Hindlimb muscle (tissue), 1 donor: Measurements from ENCODE around the gene PRCD. TPM values are rescaled to one million over a fixed set of nuclear protein-coding genes. Genes with fewer than 3 reads are reported as not detected.
"Not testable (repeated sequence)": the region's sequence is repeated elsewhere in the genome, so short reads cannot be mapped to it uniquely, and the experiment has no call there.

Experiments used
- DNase-seq: peaks from one replicate; pipeline ENCODE4 v3.0.0-alpha.2; 2013
- polyA plus RNA-seq: library from polyadenylated mRNA; unstranded; fragments of 120-200 nt; gene quantifications from one replicate; pipeline ENCODE4 v1.2.1, GENCODE V29; 2013; ENCODE audit not compliant: insufficient read length

PRCD gene
- polyA plus RNA-seq, 1 donor = 4.6 TPM

DNA sequence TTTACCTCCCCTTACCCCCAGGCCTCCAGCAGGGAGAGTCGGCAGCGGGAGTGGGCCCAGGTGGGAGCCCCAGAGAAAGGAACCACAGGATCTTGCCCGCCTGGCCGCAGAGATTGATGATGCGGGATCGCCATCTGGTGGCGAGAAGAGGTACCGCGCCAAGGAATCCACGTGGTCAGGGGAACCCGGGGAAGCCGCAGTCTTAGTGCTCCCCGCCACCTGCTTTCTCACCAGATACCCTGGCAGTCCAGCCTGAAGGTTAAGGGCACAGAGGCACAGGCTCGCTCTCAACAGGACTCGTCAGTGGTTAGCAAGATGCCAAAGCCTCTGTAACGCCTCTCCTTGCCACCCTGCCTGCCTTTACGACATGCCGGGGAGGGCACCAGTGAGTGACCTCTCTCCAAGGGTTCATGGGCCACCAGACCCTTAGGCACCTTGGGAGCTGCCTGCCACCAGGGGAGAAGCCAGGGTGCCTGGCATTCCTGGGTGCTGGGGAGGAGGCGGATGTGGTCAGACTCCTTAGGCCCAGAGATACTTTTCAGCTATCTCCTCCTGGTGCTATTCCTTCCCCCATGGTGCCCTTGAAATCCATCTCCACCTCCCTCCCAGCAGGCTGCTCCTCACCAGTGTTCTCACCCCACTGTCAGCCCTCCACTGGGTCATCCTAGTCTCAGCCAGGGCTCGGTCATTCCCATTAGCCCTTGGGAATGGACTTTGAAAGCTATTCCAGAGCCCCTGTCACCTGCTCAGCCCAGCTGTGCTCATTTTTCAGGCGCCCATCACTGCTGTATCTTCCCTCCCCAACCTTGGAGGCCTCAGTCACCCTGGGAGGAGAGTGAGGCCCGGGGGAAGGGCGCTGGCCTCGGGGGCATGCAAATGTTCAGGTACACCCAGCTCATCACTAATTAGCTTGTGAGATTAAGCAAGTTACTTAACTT lies 33.2 kb upstream of the PRCD start:
- DNase-seq = peak; percentile 80

DNA sequence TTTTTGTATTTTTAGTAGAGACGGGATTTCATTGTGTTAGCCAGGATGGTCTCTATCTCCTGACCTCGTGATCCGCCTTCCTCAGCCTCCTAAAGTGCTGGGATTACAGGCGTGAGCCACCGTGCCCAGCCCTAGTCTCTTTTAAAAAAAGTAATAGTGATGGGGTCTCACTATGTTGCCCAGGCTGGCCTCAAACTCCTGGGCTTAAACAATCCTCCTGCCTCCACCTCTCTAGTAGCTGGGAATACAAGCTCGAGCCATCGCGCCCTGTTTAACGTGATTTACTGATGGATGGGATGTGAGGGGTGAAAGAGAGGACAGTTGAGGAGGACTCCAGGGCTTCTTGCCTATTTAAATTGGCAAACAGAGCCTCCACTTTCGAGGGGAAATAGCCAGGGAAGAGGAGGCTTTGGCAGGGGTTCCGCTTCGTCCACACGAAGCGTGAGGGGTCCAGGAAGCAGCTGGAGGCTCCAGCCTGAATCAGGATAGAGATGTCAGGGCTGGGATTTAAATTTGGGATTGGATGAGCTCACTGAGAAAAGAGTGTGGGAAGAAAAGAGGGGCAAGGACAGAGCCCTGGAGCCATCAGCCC lies 31.3 kb upstream of the PRCD start:
- not testable (repeated sequence) for DNase-seq

DNA sequence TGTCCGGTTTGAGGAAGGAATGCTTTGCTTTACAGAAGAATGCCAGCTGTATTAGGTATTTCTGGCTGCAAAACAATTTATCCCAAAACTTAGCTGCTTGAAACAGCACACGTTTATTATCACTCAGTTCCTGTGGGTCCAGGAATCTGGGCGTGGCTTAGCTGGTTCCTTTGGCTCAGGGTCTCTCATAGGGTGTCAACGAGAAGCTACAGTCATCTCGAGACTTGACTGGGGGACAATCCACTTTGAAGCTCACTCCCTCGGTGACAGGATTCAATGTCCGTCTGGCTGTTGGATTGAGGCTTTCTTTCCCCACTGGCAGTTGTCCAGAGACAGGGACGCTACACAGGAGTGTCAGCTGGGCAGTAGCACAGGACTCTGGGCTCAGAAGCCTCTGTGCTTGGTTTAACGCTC lies 29.0 kb upstream of the PRCD start:
- no peak for DNase-seq

DNA sequence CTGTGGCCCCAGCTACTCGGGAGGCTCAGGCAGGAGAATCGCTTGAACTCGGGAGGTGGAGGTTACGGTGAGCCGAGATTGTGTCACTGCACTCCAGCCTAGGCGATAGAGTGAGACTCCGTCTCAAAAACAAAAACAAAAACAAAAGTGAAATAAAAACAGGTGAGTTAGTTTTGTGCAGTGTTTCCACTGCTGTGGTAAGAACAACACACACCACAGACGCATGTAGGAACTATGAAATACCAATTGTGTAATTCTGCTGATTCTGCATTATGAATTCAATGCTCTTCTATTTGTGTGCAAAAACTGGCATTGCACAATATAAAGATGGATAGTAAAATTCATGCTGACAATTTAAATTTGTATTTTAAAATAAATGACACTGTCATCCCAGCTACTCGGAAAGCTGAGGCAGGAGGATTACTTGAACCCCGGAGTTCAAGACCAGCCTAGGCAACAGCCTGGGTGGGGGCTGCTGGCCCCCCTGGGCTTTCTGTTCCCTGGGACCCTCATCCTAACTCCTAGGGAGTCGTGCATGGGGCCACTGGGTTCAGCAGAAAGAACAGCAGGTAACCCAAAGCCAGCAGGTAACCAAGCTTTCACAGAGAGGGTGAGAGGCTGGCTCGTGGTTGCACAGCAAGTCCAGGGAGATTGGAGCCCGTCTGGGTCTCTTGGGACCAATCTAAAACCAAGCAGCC lies 28.0 kb upstream of the PRCD start:
- DNase-seq = no peak

DNA sequence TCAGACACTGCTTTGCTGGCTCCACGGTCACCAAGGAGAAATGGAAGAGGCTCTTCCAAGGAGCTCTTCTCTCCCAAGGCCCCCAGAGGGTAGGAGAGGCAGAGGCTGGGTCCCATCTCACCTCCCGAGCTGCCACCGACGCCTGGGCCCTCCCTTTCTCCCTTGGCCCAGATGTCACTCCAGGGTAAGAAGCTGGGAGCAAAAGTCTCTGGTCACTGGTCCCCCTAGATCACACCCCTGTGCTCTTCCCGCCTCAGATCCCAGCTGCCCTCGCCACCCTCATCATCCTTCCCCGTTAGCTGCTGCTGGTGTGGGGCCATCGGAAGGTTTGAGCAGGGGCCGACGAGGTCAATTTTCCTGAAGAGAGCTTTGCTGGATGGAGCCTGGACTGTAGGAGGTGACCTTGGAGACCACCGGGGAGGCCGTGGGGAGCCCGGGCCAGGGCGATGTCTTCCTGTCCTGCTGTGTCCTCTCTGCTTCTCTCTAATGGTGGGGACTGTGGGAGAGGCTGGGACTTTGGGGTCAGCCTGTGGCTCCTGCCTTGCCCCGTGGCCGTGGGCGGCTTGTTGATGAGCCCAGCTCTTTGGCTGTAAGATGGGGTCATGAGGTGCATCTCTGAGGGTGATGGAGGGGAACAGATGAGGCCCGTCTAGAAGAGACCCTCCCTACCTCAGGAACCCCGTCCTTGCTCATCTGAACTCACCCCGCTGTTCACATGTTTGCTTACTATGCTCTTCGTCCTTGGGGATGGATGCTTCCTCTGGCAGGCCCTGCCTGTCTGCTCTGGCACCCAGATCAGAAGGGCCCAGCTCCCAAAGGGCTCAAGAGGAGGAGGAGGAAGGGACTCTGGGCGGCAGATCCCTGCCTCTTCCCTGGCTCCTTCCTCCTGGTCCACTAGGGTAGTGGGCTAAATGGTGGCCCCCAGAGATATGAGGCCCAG lies 27.2 kb upstream of the PRCD start:
- DNase-seq = no peak

DNA sequence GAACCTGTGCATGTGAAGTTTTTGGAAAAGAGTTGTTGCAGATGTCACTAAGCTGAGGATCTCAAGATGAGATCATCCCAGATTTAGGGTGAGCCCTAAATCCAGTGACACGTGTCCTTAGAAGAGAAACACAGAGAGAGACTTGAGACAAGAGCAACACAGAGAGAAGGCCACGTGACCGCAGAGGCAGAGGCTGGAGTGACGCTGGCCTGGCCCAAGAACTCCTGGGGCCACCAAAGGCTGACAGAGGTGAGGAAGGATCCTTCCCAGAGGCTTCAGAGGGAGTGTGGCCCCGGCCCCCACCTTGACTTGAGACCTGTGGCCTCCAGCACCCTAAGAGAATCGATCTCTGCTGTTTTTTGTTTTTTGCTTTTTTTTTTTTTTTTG lies 26.5 kb upstream of the PRCD start:
- DNase-seq = no peak

DNA sequence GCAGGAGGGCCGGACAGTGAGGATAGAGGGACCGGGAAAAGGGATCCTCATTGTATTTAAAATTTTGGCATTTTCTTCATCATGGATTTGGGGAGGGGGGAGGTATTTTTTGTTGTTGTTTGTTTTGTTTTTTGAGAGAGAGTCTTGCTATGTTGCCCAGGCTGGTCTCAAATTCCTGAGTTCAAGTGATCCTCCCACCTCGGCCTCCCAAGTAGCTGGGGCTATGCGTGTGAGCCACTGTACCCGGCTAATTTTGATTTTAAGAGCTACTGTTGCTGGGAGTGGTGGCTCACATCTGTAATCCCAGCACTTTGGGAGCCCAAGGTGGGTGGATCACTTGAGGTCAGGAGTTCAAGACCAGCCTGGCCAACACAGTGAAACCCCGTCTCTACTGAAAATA lies 25.5 kb upstream of the PRCD start:
- DNase-seq = not testable (repeated sequence)

DNA sequence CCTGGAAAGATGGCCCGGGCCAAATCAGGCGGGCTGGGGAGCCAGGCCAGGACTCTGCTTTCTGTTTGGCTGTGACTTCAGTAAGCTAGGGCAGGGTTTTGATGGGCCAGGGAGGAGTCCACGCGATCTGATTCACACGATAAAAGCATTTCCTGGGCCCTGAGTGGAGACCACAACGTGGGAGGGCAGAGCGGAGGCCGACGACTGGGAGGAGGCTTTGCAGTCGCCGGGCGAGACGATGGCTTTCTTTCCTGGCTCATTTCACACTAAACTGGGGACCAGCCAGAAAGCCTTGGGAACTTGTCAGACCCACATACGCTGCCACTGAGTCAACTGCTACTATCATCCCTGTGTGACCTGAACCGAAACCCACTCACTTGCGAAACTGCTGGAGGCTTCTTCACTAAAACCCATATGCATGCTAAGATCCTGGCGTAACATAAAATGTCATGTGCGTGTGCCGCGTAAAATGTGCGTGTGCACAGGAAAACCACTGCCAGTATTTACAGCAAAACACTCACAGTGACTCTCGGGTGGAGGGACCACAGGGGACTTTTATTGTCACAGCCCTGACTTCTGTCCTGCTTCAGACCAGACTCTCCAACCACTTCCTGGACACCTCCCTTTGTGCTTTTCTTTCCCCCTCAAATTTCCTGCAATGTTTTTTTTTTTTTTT lies 24.4 kb upstream of the PRCD start:
- DNase-seq = peak; percentile 67

DNA sequence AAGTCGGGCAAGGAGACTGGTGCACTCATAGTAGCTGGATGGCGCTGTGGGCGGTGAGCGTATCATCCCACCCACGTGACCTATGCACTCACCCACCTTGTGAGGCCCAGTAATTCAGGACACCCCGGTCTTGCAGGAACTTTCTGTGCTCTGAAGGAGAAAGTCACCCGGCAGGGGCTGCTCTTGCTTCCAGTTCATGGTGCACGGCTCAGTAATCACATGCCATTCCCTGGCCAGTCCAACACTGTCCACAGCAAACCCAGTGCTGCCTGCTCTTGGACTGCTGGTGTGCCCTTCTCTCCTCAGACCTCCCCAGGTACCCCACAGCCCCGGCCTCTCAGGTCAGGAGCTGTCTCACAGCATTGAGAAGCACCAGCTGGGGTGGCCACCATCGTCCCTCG lies 22.2 kb upstream of the PRCD start:
- DNase-seq = no peak

DNA sequence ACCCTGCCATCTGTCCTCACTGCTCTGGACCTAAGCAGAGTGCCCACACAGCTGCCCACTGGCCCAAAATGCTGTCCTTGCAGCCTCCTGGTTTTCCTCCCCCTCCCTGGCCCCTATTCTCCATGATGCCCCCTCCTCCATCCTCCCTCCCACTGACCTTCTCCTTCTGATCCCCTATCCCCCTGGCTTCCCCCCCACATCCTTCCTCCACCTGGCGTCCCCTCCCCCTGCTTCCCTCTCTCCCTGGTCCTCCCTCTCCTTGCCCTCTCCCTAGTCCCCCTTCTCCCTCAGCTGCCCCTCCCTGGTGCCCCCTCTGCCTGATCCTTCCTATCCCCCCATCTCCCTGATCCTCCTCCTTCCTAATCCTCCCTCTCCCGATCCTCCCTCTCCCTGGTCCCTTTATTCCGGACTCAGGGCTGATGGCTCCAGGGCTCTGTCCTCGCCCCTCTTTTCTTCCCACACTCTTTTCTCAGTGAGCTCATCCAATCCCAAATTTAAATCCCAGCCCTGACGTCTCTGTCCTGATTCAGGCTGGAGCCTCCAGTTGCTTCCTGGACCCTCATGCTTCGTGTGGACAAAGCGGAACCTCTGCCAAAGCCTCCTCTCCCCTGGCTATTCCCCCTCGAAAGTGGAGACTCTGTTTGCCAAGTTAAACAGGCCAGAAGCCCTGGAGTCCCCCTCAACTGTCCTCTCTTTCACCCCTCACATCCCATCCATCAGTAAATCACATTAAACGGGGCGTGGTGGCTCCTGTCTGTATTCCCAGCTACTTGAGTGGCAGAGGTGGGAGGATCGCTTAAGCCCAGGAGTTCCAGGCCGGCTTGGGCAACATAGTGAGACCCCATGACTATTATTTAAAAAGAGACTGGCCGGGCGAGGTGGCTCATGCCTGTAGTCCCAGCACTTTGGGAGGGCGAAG lies 20.5 kb upstream of the PRCD start:
- DNase-seq = no peak

DNA sequence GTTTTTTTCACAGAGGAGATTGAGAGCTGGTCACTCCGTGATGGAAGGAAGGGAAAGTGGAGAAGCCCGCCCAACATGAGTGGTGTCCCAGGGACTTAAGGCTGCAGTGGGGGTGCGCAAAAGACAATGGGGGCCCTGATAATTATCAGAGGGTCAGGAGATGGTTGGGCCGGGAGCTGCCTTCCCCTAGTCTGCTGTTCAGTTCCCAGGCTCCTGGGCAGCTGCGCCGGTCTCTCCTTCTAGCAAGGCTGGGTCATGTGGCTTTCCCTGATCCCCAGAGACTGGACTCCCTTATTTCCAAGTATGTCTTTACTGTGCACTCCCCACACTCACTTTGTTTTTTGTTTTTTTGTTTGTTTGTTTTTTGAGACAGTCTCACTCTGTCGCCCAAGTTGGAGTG lies 18.6 kb upstream of the PRCD start:
- DNase-seq = no peak

DNA sequence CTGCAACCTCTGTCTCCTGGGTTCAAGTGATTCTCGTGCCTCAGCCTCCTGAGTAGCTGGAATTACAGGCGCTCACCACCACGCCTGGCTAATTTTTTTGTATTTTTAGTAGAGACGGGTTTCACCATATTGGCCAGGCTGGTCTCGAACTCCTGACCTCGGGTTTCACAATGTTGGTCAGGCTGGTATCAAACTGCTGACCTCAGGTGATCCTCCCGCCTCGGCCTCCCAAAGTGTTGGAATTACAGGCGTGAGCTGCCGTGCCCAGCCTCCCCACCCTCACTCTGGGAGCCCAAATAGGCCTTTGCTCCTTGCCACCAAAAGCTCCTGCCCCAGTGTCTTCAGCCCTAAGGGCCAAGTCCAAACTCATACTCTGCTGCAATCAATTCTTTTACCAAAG lies 18.2 kb upstream of the PRCD start:
- DNase-seq = not testable (repeated sequence)

DNA sequence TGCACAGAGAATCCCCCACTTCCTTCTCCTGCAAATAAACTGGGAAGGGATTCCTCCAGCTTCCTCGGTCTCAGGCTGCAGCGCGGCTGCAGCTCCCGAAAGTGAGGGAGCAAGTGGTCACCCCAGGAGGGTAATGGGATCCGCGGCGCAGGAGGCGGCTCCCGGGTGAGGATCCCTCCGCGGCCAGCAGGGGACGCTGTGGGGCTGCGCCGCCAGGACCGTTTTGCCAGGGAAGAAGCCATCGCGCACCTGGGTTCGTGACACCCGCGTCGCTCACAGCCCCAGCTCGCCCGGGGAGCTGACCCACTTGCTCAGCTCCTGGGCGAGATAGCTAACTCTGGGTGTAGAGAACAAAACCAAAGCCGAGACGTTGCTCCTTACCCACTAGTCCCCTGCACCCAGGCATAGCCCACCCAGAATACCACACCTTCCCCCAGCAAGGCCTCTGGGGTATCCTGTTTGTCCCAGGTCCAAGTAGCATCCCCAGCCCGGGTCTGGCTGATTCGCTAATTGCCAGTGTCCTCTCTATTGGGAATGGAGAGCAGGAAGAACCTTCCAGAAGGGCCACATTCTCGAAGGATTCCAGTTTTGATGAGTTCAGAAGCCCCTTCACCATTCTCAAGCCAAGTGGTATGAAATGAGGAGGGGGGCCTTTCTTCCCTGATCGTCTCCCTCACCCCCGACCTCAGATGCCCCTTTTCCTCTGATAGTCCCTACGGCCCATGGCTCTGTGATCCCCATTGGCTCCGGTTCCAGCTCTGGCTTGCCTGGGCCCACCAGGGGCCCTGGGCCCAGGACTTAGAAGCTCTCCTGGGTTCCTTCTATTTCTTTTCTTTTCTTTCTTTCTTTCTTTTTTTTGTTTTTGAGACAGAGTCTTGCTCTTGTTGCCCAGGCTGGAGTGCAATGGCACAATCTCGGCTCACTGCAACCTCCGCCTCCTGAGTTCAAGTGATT lies 16.5 kb upstream of the PRCD start:
- DNase-seq = peak; percentile 78

DNA sequence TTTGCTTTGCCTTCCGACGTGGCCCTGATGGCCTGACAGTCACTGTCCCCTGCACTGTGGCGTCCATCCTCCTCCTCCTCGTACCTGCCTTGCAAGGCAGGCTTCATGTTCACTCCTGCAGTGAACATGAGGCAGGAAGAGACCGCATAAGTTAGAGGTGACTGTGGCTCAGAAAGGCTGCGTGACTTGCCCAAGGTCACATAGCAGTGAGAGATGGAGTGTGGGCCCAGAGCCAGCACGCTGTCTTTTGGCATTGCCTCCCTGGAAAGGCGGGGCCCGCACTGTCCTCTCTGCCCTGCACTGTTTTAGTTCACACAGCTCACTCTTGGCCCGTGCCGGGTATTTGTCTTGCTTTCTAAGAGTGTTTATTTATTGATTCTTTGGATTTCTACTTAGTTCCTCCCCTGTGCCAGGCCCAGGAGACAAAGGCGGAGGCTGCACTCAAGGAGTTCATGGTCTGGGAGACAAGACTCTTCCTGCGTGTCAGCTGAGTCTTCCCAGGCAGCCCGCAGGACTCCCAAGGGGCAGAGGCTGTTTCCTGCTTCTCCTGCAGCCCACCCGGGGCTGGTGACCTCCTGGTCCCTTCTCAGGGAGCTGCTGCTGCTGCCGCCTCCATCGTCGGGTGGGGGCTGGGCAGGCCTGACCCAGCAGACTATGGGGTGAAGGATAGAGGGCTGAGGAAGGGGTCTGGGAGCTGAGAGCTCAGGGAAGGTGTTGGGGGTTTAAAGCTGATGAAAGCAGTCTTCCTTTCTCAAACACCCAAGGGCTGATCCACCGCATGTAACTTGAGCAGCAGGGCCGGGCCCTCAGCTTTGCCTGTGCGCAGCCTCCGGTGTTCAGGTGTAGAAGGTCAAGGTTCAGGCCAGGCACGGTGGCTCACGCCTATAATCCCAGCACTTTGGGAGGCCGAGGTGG lies 15.0 kb upstream of the PRCD start:
- DNase-seq = no peak

DNA sequence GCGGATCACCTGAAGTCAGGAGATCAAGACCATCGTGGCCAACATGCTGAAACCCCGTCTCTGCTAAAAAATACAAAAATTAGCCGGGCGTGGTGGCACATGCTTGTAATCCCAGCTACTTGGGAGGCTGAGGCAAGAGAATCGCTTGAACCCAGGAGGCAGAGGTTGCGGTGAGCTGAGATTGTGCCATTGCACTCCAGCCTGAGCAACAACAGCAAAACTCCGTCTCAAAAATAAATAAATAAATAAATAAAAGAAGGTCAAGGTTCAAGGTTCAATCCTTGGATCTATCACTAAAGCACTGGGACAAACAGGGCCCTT lies 14.4 kb upstream of the PRCD start:
- DNase-seq = not testable (repeated sequence)

DNA sequence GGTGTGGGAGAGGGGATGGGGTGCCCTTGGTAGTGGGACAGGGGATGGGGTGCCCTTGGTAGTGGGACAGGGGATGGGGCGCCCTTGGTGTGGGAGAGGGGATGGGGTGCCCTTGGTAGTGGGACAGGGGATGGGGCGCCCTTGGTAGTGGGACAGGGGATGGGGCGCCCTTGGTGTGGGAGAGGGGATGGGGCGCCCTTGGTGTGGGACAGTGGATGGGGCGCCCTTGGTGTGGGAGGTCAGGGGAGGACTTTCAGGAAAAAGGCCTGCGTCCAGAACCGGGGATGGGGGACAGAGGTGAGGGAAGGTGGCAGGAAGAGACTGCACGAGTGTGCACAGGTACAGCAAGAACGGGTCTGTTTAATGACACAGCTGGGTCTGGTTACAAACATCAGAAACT lies 12.8 kb upstream of the PRCD start:
- DNase-seq = not testable (repeated sequence)

DNA sequence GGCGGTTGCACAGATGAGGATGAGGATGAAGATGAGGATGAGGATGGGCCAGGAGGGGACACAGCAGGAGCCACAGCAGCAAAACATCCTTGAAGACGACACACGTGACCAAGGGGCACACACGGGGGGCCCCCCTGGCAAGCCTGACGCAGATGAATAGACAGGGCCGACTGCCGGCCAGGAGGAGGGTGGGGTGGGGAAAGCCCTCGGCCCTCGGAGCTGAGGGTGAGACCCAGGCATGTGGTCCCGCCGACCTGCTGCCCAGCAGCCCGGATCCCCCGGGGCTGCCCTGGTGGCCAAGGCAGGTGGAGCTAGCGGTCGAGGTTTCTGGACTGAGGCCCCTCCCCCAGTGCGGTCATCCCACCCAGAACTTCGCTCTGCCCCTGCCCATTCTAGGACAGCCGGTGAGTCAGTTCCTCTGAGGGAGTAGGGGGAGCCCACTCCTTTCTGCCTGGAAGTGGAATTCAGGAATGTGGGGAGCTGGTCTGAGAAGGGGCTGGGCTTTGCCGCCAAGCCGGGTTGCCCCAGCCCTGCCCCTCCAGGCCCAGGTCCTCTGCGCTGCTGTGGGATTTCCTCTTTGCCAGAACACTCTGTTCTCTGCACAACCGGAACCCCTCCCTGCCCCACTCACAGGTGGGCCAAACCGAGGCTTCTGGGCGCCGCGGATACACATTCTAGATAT lies 12.3 kb upstream of the PRCD start:
- peak; percentile 54 for DNase-seq

DNA sequence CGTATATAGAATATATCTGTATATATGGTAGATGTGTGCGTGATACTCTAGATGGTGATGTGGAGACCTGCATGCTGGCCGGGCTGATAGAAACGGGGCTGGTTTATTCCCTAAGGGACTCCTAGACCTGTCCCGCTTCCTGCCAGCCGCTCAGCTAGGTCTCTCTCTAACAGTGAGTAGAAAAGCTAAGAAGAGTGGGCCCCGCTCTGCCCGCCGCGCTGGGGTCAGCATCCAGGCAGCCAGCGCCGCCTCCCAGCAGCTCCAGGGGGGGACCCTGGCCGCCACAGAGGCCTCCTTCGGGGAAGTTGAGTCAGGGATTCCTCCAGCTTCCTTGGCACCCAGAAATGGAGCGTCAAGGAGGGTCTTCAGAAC lies 11.7 kb upstream of the PRCD start:
- DNase-seq = no peak
